ENCODE measurements around the gene PPP1R3D.
"Not testable (repeated sequence)": the region's sequence is repeated elsewhere in the genome, so short reads cannot be mapped to it uniquely, and the experiment has no call there.

The PPP1R3D gene

DNA sequence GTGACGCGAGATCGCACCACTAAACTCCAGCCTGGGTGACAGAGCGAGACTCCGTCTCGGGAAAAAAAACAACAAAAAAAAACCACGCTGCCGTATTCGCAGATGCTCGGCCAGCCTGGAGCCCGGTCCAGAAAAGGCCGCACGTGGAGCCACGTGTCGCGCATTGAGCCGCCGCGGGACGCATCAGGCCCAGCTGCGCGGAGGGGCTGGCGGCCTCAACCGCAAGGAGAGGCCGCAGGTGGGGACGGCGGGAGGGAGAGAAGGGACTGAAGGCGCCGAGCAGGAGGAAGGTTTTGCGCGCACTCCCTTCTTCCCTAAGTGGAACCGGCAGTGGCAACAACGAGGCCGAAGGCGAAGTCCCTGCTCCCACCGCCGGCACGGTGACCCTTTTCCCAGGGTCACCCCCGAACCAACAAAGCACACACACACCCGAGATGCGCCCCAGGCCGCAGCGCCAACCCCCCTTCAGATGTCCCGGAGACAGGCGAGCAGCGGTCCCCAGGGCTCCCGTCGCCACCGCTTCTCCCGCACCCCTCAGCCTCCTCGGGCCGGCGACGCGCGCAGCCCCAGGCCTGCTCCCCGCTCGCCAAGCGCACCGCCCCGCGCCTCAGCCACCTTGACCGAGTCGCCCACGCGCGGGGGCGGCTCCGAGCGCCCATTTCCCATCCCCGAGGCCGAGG lies 7.3 kb downstream of the PPP1R3D start:
- no peak for DNase-seq (ENCODE audit: low read depth, low spot score)
- peak overlapping the region; percentile 56 for H3K4me3 ChIP-seq (ENCODE audit: low read length)

GRCh38 chr20:59931511-59932312 lies 8.4 kb downstream of the PPP1R3D start:
- DNase-seq (ENCODE audit: low read depth, low spot score): no peak
- H3K4me3 ChIP-seq (ENCODE audit: low read length): peak overlapping the region; percentile 56

- no peak overlapping the region for H3K4me3 ChIP-seq (ENCODE audit: low read length)
- DNase-seq (ENCODE audit: low read depth, low spot score): no peak
These were observed 14.2 kb downstream of the PPP1R3D start for GRCh38 chr20:59925899-59926298.

GRCh38 chr20:59925359-59925758 lies 14.7 kb downstream of the PPP1R3D start:
- DNase-seq (ENCODE audit: low read depth, low spot score): no peak
- H3K4me3 ChIP-seq (ENCODE audit: low read length): no peak overlapping the region

DNA sequence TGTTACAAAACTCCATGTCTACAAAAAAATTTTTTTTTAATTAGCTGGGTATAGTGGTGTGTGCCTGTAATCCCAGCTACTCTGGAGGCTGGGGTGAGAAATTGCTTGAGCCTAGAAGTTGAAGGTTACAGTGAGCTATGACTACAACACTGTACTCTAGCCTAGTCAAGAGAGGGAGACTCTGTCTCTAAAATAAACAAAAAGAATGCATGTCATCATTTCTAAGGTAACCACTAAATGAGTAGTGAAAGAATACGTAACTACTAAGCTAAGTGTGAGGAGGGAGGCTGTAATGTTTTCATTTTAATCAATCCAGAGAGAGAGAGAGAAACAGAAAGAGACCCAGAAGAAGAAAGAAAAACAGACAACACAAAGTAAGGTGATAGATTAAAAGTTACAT lies 16.6 kb downstream of the PPP1R3D start:
- DNase-seq (ENCODE audit: low read depth, low spot score): no peak
- no peak overlapping the region for H3K4me3 ChIP-seq (ENCODE audit: low read length)

- H3K4me3 ChIP-seq (ENCODE audit: low read length): no peak overlapping the region
- no peak for DNase-seq (ENCODE audit: low read depth, low spot score)
These were observed 19.2 kb downstream of the PPP1R3D start for GRCh38 chr20:59920944-59921343.

- DNase-seq (ENCODE audit: low read depth, low spot score): no peak
These were observed 27.5 kb downstream of the PPP1R3D start for GRCh38 chr20:59912609-59913008.

DNA sequence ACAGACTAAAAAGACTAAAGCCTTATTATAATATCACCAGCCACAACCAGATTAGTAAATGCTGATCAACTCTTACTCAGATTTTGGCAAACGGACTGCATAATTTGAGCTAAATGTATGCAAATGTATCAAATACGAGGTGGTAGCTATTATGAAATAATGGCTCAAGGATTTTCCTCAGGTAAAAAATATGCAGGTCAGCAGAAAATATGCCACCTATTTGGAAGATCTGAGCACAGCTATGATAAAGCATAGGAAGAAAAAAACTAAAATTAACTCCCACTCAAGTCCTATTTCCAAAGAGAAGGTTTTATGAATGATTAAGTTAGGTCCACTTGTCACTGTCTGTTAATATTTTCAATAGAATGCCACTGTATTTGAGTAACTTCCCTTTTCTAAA lies 29.1 kb downstream of the PPP1R3D start:
- DNase-seq (ENCODE audit: low read depth, low spot score): no peak
- H3K4me3 ChIP-seq (ENCODE audit: low read length): no peak overlapping the region

More at GRCh38 chr20:59912609-59913008, 27.5 kb downstream of the PPP1R3D start:
- no peak overlapping the region for H3K4me3 ChIP-seq (ENCODE audit: low read length)

DNA sequence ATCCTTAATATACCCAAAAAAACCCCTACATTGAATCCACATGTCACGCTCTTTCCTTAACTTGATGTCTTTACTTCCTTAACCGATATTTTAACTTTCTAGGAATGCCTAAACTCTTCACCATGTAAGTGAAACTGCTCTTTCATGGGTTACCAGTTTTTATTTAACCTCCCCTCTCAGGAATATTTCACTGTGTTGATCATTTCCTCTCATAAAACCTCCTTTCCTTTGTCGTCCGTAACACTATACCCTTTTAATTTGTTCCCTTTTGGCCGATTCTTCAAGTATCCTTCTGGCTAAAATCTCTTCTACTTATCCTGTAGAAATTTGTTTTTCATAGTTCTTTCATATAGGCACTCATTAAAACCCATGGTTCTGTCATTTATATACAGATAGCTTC lies 31.2 kb downstream of the PPP1R3D start:
- H3K4me3 ChIP-seq (ENCODE audit: low read length): no peak overlapping the region
- no peak for DNase-seq (ENCODE audit: low read depth, low spot score)

- DNase-seq (ENCODE audit: low read depth, low spot score): no peak
- H3K4me3 ChIP-seq (ENCODE audit: low read length): no peak overlapping the region
These were observed 36.5 kb downstream of the PPP1R3D start for GRCh38 chr20:59903621-59904020.

- DNase-seq (ENCODE audit: low read depth, low spot score): no peak
- H3K4me3 ChIP-seq (ENCODE audit: low read length): no peak overlapping the region
These were observed 37.6 kb downstream of the PPP1R3D start for GRCh38 chr20:59902470-59902869.

DNA sequence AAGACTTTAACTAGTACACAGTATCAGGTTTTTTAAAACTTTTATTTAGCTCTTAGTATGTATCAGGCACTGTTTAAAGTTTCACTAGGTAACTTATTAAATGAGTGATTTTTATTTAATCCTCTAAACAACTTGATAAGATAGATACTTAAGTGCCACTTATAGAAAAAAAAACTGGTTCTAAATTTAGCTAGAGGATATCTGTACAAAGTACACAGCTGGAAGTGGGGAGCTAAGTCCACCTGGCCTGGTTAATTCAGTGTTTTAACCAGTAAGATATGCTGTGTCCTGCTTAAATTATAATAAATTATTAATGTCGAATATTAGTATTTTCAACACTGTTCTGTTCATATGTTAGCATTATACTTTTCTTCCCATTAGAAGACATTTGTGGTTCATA lies 44.2 kb downstream of the PPP1R3D start:
- no peak for DNase-seq (ENCODE audit: low read depth, low spot score)
- no peak overlapping the region for H3K4me3 ChIP-seq (ENCODE audit: low read length)

GRCh38 chr20:59891581-59891980 lies 48.5 kb downstream of the PPP1R3D start:
- DNase-seq (ENCODE audit: low read depth, low spot score): no peak
- no peak overlapping the region for H3K4me3 ChIP-seq (ENCODE audit: low read length)

- DNase-seq (ENCODE audit: low read depth, low spot score); H3K4me3 ChIP-seq (ENCODE audit: low read length): not testable (repeated sequence)
These were observed 50.1 kb downstream of the PPP1R3D start for GRCh38 chr20:59890035-59890434.

- no peak overlapping the region for H3K4me3 ChIP-seq (ENCODE audit: low read length)
- no peak for DNase-seq (ENCODE audit: low read depth, low spot score)
These were observed 52.1 kb downstream of the PPP1R3D start for GRCh38 chr20:59888050-59888449.
